ENCODE measurements around the gene LYPD1. TPM values are rescaled to one million over a fixed set of nuclear protein-coding genes. Genes with fewer than 3 reads are reported as not detected.

Gene LYPD1
- total RNA-seq, 1 experiment from 2014 or later: 34.3 TPM

DNA sequence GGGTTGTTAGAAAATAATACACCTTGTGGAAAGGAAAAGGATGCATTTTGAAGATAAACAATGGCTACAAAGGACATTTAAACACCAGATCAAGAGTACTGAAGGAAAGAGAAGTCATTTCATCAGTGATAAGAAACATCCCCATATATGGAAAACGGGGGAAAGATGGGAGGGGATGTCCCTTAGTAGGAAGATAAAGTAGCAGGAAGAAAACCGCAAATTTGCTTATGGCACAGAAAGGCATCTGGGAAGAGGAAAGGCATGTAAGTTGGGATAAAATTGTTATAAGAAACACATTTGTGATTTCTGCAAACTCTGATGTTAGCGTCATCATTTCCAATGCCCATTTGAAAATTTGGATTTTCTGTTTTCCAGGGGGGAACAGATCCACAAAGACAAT, 10.5 kb upstream of the LYPD1 start:
- no peak for DNase-seq
- no peak overlapping the region for H3K4me3 Mint-ChIP-seq (ENCODE audit: low read depth, unreplicated experiment)
- no TSS peak for BruUV-seq (replicated peaks)
- H3K36me3 Mint-ChIP-seq (ENCODE audit: insufficient read depth, unreplicated experiment): no peaks in the 10 kb centered on the region
- no peak overlapping the region for H3K27ac Mint-ChIP-seq (ENCODE audit: unreplicated experiment)
- CTCF ChIA-PET: no interaction called here
- intact Hi-C loops (cut with micrococcal nuclease; ENCODE audit: unreplicated experiment): no loop called here
- TF ChIP-seq, protein P1, sequence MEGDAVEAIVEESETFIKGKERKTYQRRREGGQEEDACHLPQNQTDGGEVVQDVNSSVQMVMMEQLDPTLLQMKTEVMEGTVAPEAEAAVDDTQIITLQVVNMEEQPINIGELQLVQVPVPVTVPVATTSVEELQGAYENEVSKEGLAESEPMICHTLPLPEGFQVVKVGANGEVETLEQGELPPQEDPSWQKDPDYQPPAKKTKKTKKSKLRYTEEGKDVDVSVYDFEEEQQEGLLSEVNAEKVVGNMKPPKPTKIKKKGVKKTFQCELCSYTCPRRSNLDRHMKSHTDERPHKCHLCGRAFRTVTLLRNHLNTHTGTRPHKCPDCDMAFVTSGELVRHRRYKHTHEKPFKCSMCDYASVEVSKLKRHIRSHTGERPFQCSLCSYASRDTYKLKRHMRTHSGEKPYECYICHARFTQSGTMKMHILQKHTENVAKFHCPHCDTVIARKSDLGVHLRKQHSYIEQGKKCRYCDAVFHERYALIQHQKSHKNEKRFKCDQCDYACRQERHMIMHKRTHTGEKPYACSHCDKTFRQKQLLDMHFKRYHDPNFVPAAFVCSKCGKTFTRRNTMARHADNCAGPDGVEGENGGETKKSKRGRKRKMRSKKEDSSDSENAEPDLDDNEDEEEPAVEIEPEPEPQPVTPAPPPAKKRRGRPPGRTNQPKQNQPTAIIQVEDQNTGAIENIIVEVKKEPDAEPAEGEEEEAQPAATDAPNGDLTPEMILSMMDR (IDR thresholded peaks at IDR 0.05; ENCODE audit: unreplicated experiment): no peak
- H3K9me3 Mint-ChIP-seq (ENCODE audit: low read depth, unreplicated experiment): no peaks in the 10 kb centered on the region
- peaks cover 15% of the 10 kb centered on the region for H3K27me3 Mint-ChIP-seq (ENCODE audit: unreplicated experiment)
- no peaks in the 10 kb centered on the region for H3K4me1 Mint-ChIP-seq (ENCODE audit: low read depth, unreplicated experiment)

DNA sequence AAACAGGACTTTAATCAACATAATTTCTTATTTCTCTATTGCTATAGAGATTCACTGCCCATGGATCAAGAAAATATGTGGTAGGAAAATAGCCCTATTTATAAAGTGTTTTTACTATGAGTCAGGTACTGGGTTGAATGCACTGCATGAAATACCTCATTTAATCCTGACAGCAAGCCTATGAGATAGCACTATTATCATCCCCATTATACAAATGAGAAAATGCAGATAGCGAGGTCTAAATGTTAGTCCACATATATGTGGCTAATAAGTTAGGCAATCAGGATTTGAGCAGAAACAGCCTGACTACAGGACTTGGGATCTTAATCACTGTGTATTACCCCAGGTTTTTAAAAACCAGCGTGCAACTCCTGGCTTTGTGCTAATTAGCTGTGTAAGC, 8.5 kb upstream of the LYPD1 start:
- no TSS peak for BruUV-seq (replicated peaks)
- no peak for DNase-seq
- H3K4me3 Mint-ChIP-seq (ENCODE audit: low read depth, unreplicated experiment): no peak overlapping the region
- no peaks in the 10 kb centered on the region for H3K36me3 Mint-ChIP-seq (ENCODE audit: insufficient read depth, unreplicated experiment)
- H3K27me3 Mint-ChIP-seq (ENCODE audit: unreplicated experiment): peaks cover 15% of the 10 kb centered on the region
- H3K27ac Mint-ChIP-seq (ENCODE audit: unreplicated experiment): no peak overlapping the region
- intact Hi-C loops (cut with micrococcal nuclease; ENCODE audit: unreplicated experiment): loop anchor here (10.0 kb wide), 6 partner anchors 146 to 1166 kb away; partner anchors contain the start of gene NCKAP5
- no peaks in the 10 kb centered on the region for H3K9me3 Mint-ChIP-seq (ENCODE audit: low read depth, unreplicated experiment)
- no peaks in the 10 kb centered on the region for H3K4me1 Mint-ChIP-seq (ENCODE audit: low read depth, unreplicated experiment)
- TF ChIP-seq, protein P1 (IDR thresholded peaks at IDR 0.05; ENCODE audit: unreplicated experiment): no peak
- CTCF ChIA-PET: no interaction called here

DNA sequence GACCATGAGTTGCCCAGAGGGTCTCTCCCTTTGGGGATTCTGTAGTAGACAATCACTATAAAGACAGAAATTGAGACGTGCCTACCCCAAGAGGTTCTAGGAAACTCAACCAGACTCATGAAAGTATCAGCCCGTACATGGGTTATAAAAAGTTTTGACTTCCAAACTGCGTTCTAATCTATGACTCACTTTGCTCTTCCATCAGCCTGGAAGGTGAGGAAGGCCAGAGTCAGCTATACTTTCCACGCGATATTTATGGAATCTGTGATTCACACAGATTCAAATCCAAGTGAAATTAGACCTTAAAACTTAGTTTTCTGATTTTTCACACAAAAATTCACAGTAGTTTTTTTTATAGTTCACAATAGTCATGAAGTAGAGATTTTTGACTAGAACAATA, 7.7 kb upstream of the LYPD1 start:
- intact Hi-C loops (cut with micrococcal nuclease; ENCODE audit: unreplicated experiment): loop anchor here (1.0 to 10.0 kb wide), 7 partner anchors 147 to 1167 kb away; partner anchors contain the start of gene NCKAP5
- H3K36me3 Mint-ChIP-seq (ENCODE audit: insufficient read depth, unreplicated experiment): no peaks in the 10 kb centered on the region

DNA sequence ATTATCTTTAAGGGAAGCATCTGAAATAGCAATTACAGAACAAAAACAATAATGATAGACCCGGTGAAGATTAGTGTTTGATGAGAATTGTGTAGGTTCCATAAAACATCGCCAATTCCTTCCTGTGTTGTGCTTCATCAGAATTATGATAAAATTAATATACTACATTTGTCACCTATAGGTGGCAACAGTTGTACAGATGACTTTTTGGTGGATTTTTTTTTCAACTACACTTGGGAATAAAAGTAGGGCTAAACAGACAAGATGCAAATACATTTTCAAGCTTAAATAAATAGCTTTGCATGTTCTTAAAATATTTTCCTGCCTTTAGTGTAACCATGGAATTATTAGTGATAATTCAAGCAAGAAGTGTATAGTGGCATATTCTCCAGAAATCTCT, 7.0 kb upstream of the LYPD1 start:
- intact Hi-C loops (cut with micrococcal nuclease; ENCODE audit: unreplicated experiment): loop anchor here (1.0 to 10.0 kb wide), 7 partner anchors 148 to 1168 kb away; partner anchors contain the start of gene NCKAP5
- Mint-ChIP-seq H3K27me3 (ENCODE audit: unreplicated experiment) (peaks cover 15% of the 10 kb centered on the region), H3K4me3 (ENCODE audit: low read depth, unreplicated experiment) (no peak overlapping the region), H3K4me1 (ENCODE audit: low read depth, unreplicated experiment) (peaks cover 8% of the 10 kb centered on the region), H3K36me3 (ENCODE audit: insufficient read depth, unreplicated experiment) (no peaks in the 10 kb centered on the region), H3K9me3 (ENCODE audit: low read depth, unreplicated experiment) (no peaks in the 10 kb centered on the region), H3K27ac (ENCODE audit: unreplicated experiment) (no peak overlapping the region)
- CTCF ChIA-PET: interaction anchor here (0.6 to 1.0 kb wide), 3 partner anchors 65 to 586 kb away, joined by 5 to 6 read pairs (median 5); no protein-coding TSS in a partner anchor
- BruUV-seq (replicated peaks): no TSS peak
- DNase-seq: no peak
- TF ChIP-seq, protein P1 (IDR thresholded peaks at IDR 0.05; ENCODE audit: unreplicated experiment): no peak

More for the DNA sequence above, 7.7 kb upstream of the LYPD1 start:
- no TSS peak for BruUV-seq (replicated peaks)
- peaks cover 15% of the 10 kb centered on the region for H3K27me3 Mint-ChIP-seq (ENCODE audit: unreplicated experiment)
- no peak for DNase-seq
- TF ChIP-seq, protein P1 (IDR thresholded peaks at IDR 0.05; ENCODE audit: unreplicated experiment): no peak
- H3K9me3 Mint-ChIP-seq (ENCODE audit: low read depth, unreplicated experiment): no peaks in the 10 kb centered on the region
- peaks cover 7% of the 10 kb centered on the region for H3K4me1 Mint-ChIP-seq (ENCODE audit: low read depth, unreplicated experiment)
- CTCF ChIA-PET: no interaction called here
- H3K4me3 Mint-ChIP-seq (ENCODE audit: low read depth, unreplicated experiment): no peak overlapping the region
- no peak overlapping the region for H3K27ac Mint-ChIP-seq (ENCODE audit: unreplicated experiment)

All from Calu3 (cell line).